GM10266 (cell line): ENCODE data around the gene NPEPL1.

ENCODE experiments used
- DNase-seq: peaks from one replicate; pipeline ENCODE4 v3.0.0; 2012; ENCODE audit errors: extremely low spot score
- TF ChIP-seq, protein P1 (sequence below): IDR thresholded peaks from 2 replicates; pipeline ENCODE4 v1.5.1; 2012; ENCODE audit warnings: mild to moderate bottlenecking, low read depth; ENCODE audit not compliant: control insufficient read depth, insufficient read depth; ENCODE audit errors: missing control alignments

Gene NPEPL1

DNA sequence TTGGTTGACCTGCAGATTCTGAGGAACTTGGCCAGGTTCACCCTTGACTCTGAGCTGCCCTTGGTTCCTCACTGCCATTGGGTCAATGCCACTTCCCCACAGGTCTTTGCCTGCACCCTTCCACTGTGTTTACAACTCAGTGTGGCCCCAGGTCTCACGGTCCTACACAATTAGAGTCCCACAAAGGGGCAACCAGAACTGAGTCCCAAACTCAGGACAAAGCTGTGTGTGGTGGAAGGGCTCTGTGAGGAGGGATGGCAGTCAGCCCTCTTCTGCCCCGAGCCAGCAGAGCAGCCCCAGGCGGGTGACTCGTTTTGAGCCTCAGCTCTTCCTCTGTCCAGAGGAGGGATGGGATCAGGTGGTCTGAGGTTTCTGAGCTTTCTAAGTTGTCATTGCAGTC lies 69.5 kb downstream of the NPEPL1 start:
- TF ChIP-seq, protein P1, sequence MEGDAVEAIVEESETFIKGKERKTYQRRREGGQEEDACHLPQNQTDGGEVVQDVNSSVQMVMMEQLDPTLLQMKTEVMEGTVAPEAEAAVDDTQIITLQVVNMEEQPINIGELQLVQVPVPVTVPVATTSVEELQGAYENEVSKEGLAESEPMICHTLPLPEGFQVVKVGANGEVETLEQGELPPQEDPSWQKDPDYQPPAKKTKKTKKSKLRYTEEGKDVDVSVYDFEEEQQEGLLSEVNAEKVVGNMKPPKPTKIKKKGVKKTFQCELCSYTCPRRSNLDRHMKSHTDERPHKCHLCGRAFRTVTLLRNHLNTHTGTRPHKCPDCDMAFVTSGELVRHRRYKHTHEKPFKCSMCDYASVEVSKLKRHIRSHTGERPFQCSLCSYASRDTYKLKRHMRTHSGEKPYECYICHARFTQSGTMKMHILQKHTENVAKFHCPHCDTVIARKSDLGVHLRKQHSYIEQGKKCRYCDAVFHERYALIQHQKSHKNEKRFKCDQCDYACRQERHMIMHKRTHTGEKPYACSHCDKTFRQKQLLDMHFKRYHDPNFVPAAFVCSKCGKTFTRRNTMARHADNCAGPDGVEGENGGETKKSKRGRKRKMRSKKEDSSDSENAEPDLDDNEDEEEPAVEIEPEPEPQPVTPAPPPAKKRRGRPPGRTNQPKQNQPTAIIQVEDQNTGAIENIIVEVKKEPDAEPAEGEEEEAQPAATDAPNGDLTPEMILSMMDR, result no peak
- DNase-seq, result no peak

DNA sequence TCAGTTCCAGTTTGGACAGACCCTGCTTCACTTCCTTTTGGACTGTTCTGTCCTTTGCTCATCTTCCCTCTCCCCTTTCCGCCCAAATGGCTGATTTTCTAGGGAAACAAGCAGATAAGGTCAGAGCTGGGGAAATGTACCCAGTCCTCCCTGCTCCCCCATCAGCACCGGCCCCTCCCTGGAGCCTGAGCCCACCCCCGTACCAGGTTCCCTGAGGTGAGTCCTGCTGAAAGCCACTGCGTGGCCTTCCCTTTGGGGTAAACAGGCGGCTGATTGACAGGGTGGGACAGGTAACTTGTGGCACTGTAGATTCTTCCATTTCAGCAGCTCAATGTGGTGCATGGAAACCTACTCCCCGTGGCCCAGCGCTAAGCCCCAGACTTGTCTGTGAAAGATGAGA lies 70.5 kb downstream of the NPEPL1 start:
- TF ChIP-seq, protein P1, result no peak
- DNase-seq, result no peak
